ENCODE measurements around the gene TCP11X1.
"Not testable (repeated sequence)": the region's sequence is repeated elsewhere in the genome, so short reads cannot be mapped to it uniquely, and the experiment has no call there.

Gene TCP11X1

GRCh38 chrX:102214986-102215385, at the start of gene TCP11X1:
TSS of gene TCP11X1 (plus strand) at chrX:102215301.
- not testable (repeated sequence) for DNase-seq (ENCODE audit: low spot score)

- no peak for DNase-seq (ENCODE audit: low spot score)
Measured at GRCh38 chrX:102185967-102186720, 29.0 kb upstream of the TCP11X1 start.

GRCh38 chrX:102207940-102208339, 7.2 kb upstream of the TCP11X1 start:
- DNase-seq (ENCODE audit: low spot score), result not testable (repeated sequence)

GRCh38 chrX:102216497-102216896, 1.4 kb downstream of the TCP11X1 start:
- DNase-seq (ENCODE audit: low spot score), result not testable (repeated sequence)

- not testable (repeated sequence) for DNase-seq (ENCODE audit: low spot score)
Measured at GRCh38 chrX:102235678-102236077, 20.6 kb downstream of the TCP11X1 start.

- DNase-seq (ENCODE audit: low spot score), result not testable (repeated sequence)
Measured at GRCh38 chrX:102240265-102240664, 25.2 kb downstream of the TCP11X1 start.

- DNase-seq (ENCODE audit: low spot score), result not testable (repeated sequence)
Measured at GRCh38 chrX:102246893-102247292, 31.8 kb downstream of the TCP11X1 start, which contains the start of gene NXF2. TSS of gene NXF2 (plus strand) at chrX:102247167. CDS start at chrX:102307079, 59,912 bp downstream.

- DNase-seq (ENCODE audit: low spot score), result not testable (repeated sequence)
Measured at GRCh38 chrX:102272231-102272630, 57.1 kb downstream of the TCP11X1 start.
